Limb (tissue), 2 donors: ENCODE measurements around the gene OLAH.

Experiments
- DNase-seq, 2 donors: peaks; one replicate each; pipeline ENCODE4 v3.0.0-alpha.2; 2016; ENCODE audit errors: extremely low spot score in 2 of 2

The OLAH gene

DNA sequence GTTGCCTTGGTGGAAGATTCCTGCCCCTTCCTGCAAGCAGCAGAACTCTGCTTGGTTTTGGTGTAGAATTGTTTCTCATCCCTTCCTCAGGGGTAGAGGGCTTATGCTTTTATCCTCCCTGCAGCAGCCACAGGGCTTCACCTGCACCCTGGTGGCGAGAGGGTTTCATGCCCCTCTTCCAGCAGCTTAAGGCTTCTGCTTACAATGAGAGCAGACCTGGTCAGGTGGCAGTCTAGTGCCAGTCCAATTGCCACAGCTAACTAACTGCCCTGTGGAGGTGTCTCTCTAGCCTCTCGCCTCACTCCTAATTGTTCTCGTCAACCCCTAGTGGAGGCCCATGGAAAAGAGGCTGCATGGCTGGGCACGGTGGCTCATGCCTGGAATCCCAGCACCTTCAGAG lies 25.5 kb downstream of the OLAH start:
- DNase-seq, result no peak

- no peak for DNase-seq
Observed at GRCh38 chr10:15072358-15072757, 28.6 kb downstream of the OLAH start.

GRCh38 chr10:15075421-15075820 lies 31.7 kb downstream of the OLAH start:
- no peak for DNase-seq

DNA sequence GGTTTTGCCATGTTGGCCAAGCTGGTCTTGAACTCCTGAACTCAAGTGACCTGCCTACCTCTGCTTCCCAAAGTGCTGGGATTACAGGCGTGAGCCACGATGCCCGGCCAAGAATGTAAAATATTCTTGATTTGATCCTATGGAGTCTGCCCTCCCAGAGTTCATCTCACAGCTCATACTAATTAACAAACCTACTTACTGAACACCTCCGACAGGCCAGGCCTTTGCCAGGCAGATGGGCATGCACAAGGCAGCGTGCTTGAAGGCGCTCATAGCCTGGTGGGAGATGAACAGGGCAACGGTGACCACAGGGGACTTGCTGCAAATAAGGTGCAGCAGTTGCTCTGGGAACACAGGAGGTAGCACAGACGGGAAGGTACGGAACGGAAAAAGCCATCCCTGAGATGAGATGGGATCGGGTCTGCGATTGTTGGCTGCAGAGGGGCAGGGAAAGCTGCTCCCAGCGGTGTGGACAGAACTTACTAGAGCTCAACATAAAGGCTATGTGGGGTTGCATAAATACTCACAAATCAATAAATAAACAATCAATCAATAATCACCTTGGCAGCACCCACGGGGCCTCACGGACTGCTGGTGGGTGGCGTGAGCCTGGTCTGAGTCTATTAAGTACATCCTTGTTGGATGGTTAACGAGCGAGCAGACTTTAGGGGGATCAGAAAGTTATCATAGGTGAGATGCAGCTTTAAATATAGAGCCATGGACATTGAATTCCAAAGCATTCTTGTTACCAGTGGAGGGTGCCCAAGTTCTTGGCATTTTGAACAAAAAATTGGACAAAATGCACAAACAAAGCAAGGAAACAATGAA lies 40.1 kb downstream of the OLAH start:
- no peak for DNase-seq

- peak; percentile 45 to 49 for DNase-seq
Observed at GRCh38 chr10:15084502-15084922, 40.8 kb downstream of the OLAH start.

DNA sequence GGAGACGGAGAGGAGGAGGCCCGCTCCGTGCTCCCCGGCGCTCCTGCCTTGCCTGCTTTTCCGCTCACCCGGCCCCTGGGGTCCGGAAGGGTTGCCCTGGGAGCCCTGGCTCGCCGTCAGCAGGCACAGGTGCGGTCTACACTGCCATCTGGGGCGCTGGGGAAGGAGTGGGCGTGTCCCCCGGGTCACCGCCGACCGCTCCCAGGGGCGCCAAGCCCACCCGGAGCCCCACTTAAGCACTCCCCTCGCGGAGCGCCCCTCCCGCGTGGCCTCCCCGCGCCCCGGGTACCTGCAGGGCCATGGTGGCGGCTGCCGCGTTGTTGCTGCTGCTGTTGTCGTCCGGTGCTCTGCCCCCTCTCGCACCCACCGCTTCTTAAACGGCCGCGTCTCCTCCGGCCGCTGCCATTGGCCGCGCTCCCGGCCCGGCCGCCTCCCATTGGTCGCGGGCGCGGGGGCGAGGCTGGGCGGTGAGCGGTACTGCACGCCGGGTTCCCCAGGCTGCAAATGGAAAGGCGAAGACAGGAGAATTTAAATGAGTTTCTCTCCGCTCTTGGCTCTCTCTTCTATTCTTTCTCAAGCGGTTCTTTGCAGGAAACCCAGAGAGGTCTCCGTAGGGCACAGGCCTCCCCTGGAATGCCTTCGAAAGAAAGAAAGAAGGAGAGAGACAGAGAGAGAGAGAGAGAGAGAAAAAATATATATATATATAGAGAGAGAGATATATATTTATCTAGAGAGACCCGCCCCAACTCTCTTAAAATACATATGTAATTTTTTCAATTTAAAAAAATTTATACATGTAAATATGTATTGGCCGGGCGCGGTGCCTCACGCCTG lies 44.9 kb downstream of the OLAH start, which contains the start of gene ACBD7:
TSS of gene ACBD7 (minus strand) at position 349 of the 834 bp plus-strand sequence. CDS start at position 301, 48 bp downstream.
- peak; percentile 66 to 88 for DNase-seq

DNA sequence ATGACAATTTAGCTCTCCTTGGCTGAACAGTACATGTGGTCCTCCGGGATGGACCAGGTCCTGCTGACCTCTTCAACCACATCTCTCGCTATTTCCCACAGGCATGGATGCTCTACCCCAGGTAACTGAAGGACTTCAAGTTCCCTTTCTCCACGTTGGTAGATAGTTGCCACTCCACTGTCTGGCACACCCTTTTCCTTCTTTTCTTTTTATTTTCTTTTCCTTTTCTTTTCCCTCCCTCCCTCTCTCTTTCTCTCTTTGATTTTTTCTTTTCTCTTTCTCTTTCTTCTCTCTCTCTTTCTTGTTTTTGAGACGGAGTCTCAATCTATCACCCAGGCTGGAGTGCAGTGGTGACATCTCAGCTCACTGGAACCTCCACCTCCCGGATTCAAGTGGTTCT lies 47.7 kb downstream of the OLAH start:
- no peak for DNase-seq

DNA sequence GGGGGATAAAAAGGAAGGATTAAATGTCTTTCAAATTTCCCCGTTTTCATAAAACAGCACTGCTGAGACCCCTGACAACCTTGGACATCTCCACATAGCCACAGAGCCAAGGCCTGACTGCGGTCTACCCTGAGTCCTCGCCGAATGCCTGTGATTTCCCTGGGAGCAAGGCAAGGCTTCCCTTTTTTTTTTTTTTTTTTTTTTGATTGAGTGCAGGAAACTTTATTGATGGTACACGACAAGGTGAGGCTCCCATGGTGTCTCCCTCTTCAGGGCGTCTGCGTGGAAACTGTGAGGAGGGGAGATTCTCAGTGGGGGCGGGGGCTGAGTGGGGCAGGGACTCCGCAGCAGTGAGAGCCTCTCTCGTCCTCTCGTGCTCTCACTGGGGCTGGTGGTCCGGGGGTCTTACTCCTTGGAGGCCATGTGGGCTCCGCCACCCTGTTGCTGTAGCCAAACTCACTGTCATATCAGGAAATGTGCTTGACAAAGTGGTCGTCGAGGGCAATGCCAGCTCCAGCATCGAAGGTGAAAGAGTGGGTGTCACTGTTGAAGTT lies 49.2 kb downstream of the OLAH start:
- no peak for DNase-seq

DNA sequence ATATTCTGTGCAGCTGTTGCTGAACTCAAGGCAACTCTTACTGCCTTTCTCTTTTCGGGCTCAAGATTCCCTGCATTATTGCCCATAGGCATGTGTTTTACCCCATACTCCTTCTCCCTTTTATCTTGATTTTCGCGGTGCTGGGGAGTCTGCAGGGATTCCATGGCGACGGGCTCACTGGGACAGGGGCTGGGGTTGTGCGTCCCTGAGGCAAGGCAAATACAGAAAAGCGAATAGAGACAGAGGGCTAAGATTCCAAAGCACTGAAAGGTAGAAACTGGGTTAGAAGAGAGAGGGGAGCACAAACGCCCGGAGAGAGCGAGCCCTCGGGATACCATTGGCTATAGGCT lies 52.9 kb downstream of the OLAH start:
- no peak for DNase-seq

DNA sequence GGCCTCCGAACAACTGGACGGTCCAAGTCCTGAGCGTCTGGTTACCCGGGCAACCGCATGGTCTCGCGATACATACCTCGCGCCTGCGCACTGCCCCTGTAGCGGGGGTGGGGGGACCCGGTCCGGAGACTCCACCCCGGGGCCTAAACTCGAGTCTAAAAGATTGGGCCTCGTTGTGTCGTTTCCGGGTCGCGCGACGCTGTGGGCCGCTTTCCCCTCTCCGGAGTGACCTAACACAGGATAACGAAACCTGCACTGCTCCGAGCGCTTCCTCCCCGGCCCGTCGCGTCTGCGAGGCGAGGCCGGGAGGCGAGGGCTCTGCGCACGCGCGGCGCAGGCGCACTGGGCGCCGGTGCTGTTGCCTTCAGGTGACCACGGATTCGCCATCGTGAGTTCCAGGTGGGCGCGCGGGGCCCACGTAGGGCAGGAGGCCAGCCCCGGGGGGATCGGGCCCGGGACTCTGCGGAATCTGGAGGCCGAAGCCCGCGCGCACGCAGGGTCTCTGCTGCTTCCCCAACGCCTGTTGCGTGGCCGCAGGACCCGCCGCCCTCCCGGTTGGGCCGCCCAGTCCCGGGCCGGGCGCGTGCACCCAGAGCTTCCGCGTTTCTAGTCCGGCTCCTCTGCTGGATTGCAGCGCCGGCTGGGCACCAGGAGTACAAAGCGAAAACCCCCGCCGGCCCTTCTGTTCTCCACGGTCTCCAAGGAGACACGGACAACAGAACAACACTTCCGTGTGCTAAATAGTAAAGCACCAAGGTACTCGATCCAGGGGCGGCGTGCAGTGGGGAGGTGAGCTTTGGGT lies 53.5 kb downstream of the OLAH start, which contains the start of gene RPP38:
TSS of gene RPP38 (plus strand) at position 345 of the 802 bp plus-strand sequence. CDS start 5,960 bp downstream, outside the sequence.
- peak; percentile 95 to 99 for DNase-seq

DNA sequence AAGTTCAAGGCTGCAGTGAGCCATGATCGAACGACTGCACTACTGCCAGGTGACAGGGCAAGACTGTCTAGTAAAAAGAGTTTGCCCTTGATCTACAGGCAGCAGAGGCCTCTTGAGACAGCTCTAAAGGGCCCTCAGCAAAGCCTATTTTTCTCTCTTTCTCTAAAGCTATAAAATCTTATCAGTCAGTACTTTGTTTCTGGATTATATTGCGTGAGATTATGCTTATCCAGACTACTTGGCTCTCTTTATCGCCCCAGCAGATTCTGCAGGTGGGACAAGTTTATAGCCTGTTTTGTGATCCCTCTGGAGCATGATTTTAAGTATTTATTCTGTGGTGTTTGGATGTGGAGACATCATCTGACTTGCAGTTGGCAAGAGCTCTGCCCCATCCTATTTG lies 56.1 kb downstream of the OLAH start:
- DNase-seq, result no peak

DNA sequence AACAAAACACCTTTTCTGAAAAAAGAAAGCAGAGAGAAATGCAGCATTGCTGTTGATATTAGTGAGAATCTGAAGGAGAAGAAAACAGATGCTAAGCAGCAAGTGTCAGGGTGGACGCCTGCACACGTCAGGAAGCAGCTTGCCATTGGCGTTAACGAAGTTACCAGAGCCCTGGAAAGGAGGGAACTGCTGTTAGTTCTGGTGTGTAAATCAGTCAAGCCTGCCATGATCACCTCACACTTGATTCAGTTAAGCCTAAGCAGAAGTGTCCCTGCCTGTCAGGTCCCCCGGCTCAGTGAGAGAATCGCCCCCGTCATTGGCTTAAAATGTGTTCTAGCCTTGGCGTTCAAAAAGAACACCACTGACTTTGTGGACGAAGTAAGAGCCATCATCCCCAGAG lies 59.8 kb downstream of the OLAH start:
- no peak for DNase-seq

DNA sequence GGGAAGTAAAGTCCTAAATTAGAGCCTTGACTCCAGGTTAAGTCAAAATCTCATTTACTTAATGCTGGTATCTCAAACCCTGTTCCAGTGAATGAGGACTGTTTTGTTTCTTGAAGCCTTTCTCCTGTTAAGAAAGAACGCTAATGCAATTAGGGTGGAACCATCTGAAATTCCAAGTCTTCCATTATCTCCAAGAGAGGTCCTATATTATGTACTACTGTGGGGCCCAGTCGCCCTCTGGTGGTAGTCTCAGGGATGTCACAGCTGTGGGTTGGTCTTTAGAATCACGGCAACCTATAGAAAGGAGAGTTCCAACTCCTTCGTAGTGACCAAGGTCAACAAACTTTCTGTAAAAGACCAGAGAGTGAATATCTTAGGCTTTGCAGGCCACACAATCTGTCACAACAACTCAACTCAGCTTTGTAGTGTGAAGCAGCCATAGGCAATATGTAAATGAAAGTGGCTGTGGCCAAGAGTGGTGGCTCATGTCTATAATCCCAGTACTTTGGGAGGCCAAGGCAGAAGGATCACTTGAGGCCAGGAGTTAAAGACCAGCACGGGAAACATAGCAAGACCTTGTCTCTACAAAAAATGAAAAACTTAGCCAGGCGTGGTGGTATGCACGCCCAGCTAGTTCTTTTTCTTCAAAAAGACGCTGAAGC lies 62.7 kb downstream of the OLAH start:
- DNase-seq, result peak; percentile 61 to 79

GRCh38 chr10:15112657-15113056 lies 68.9 kb downstream of the OLAH start:
- no peak for DNase-seq

DNA sequence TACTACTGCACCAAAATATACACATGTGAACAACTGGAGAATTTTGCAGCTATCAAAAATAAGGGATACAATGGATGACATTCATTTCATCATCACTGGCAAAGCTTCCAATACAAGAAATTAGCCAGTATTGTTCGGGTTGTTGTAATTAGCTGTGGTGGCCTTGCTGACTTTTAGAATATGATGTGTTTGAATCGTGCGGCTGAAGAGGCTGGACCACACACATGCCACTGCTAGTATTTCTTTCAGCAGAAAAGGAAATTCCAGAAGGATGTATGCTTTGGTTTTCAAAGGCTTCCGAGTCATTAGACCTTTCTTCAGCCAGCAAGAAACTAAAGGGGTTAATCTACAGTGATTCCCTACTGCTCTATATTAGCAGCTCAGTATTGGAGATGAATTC lies 70.0 kb downstream of the OLAH start:
- DNase-seq, result no peak

DNA sequence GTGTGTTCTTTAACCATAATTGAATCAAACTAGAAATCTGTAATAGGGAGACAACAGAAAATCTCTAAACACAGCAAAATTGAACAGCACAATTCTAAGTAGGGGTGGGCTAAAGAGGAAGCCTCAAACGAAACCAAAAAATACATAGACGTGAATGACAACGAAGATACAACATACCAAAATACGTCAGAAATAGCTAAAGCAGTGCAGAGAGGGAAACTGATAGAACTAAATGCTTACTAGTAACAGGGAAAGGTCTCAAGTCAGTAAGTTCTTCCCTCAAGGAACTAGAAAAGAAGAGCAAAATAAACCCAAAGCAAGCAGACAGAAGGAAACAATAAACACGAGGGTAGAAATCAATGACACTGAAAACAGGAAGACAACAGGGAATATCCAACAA lies 72.5 kb downstream of the OLAH start:
- no peak for DNase-seq

DNA sequence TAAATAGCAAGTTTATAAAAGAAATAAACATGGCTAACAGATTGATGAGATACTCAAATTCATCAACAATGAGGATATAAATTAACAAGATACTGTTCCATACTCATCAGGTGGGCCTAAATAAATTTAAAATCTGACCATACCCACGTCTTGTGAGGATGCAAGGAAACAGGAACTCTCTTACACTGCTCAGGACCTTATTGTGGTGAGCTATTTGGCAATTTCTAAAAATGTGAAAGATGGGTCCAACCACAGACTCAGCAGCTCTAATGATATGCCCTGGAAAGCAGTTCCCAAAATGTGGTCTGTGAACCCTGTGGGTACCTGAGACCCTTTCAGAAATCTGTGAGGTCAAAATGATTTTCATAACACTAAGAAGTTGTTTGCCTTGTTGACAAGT lies 74.9 kb downstream of the OLAH start:
- DNase-seq, result no peak

- no peak for DNase-seq
Observed at GRCh38 chr10:15120523-15120922, 76.8 kb downstream of the OLAH start.

DNA sequence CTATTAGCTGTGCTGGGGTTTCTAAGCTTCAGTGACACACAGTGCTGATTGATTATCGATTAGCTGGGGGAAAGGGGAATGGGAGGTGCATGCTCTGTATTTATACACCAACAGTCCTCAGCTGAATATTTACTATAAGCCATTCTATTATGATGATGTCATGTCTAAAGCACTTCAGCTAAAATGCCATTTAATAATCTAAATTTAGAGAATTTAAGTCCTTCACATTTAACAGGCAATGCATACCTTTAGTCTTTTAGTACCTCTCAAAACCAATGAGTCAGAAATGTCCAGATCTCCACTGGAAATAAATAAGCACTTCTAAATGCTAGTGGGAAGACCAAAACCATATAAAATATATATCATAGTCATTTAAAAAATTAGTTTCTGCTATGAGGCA lies 78.0 kb downstream of the OLAH start:
- no peak for DNase-seq

GRCh38 chr10:15122477-15123030 lies 78.8 kb downstream of the OLAH start:
- no peak for DNase-seq
